ENCODE results near the gene PROS1.
"Not testable (repeated sequence)": the region's sequence is repeated elsewhere in the genome, so short reads cannot be mapped to it uniquely, and the experiment has no call there.

Gene PROS1

GRCh38 chr3:93867425-93867824, 106.3 kb downstream of the PROS1 start:
- DNase-seq = no peak

GRCh38 chr3:93861017-93861416, 112.7 kb downstream of the PROS1 start:
- no peak for DNase-seq

DNA sequence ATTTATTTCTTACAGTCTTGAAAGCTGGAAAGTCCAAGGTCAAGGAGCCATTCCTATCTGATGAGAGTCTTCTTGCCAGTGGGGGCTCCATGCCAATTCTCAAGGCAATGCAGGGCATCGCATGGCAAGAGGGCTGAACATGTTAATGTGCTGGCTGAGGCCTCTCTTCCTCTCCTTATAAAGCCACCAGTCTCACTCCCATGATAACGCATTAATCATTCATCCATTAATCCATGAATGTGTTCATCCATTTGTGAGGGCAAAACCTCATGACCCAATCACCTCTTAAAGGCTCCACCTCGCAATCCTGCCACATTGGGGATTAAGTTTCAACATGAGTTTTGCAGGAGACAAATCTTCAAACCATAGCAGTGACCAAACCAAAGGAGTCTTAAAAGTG, 118.3 kb downstream of the PROS1 start:
- DNase-seq = no peak

DNA sequence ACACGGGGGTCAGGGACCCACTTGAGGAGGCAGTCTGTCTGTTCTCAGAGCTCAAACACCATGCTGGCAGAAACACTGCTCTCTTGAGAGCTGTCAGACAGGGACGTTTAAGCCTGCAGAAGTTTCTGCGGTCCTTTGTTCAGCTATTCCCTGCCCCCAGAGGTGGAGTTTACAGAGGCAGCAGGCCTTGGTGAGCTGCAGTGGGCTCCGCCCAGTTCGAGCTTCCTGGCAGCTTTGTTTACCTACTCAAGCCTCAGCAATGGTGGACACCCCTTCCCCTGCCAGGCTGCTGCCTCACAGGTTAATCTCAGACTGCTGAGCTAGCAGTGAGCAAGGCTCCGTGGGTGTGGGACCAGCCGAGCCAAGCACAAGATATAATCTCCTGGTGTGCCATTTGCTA, 121.5 kb downstream of the PROS1 start:
- DNase-seq = not testable (repeated sequence)

- no peak for DNase-seq
Measured at GRCh38 chr3:93843981-93844380, 129.7 kb downstream of the PROS1 start.

DNA sequence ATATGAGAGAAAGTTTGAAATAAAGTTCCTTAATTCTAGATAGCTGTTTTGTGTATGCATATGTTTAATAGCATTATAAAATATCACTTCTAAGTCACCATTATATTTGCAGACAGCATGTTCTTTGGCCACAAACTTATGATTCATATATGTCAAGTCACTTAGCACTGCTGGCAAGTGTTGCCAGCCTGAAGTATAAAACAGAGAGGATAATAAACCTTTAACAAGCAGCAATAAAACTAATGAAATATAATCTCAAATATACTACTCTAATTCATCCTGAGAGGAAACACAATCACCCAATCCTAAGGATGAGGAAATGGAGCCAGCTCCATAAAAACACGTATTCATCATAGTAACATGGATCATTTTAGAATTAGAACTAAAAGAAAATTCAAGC, 134.5 kb downstream of the PROS1 start:
- DNase-seq = not testable (repeated sequence)

Measured in GDM1 (cell line).